IMR-90 (cell line): Measurements from ENCODE around the gene ANKRD55. TPM values are rescaled to one million over a fixed set of nuclear protein-coding genes. Genes with fewer than 3 reads are reported as not detected.

Experiments
- ATAC-seq: fragments of 200-7000 bp; cut with Tn5 transposase; 2 replicates; pipeline ENCODE4 v1.9.1; 2020; ENCODE audit warnings: low read depth, mild to moderate bottlenecking, moderate library complexity
- BruUV-seq: library from RNA; stranded (reverse); fragments of 400-500 nt; replicated peaks from 2 replicates; lab custom pipeline; 2021; lab: Mats Ljungman, UMichigan
- CTCF ChIA-PET: fragments of 300-600 bp; formaldehyde crosslinking; extraction: SDS; loops from one replicate; lab custom pipeline; 2021; ENCODE audit warnings: antibody characterized with exemption; lab: Yijun Ruan, JAX
- POLR2A ChIA-PET: fragments of 300-600 bp; sonication (Branson Sonifier 250); formaldehyde crosslinking; loops from one replicate; lab custom pipeline; 2022; ENCODE audit warnings: antibody characterized with exemption; ENCODE audit not compliant: unreplicated experiment; lab: Charles Lee
- DNase-seq: peaks from one replicate; pipeline ENCODE4 v3.0.0; 2013
- H2AFZ ChIP-seq: replicated peaks from 2 replicates; pipeline ENCODE3; 2013; ENCODE audit warnings: low read length, mild to moderate bottlenecking; ENCODE audit not compliant: poor library complexity
- H2AK5ac ChIP-seq: 2 replicates; pipeline ENCODE4 v1.6.1; 2013; ENCODE audit warnings: low read depth, low read length, inconsistent platforms
- H2AK9ac ChIP-seq: replicated peaks from 2 replicates; pipeline ENCODE3; 2013; ENCODE audit warnings: mild to moderate bottlenecking, low read depth, low read length, moderate library complexity; ENCODE audit not compliant: poor library complexity
- H2BK120ac ChIP-seq: 2 replicates; pipeline ENCODE4 v1.6.1; 2013; ENCODE audit warnings: low read depth, low read length, inconsistent platforms
- H2BK15ac ChIP-seq: 3 replicates; pipeline ENCODE4 v1.6.1; 2013; ENCODE audit warnings: low read depth, low read length, inconsistent platforms
- H2BK20ac ChIP-seq: 2 replicates; pipeline ENCODE4 v1.6.1; 2013; ENCODE audit warnings: low read depth, mild to moderate bottlenecking, inconsistent platforms, low read length, moderate library complexity
- H2BK5ac ChIP-seq: 2 replicates; pipeline ENCODE4 v1.6.1; 2013; ENCODE audit warnings: mild to moderate bottlenecking, low read depth, low read length, inconsistent platforms; ENCODE audit not compliant: poor library complexity, severe bottlenecking
- H3K14ac ChIP-seq: replicated peaks from 2 replicates; pipeline ENCODE4 v1.6.1; 2013; ENCODE audit warnings: low read depth, low read length, inconsistent platforms
- H3K18ac ChIP-seq: 2 replicates; pipeline ENCODE4 v1.6.1; 2013; ENCODE audit warnings: low read depth, low read length, control low read depth
- H3K23ac ChIP-seq: 2 replicates; pipeline ENCODE4 v1.6.1; 2013; ENCODE audit warnings: low read depth, low read length, inconsistent platforms
- H3K27ac ChIP-seq: 2 replicates; pipeline ENCODE4 v1.5.1; 2013; ENCODE audit warnings: mild to moderate bottlenecking, control low read depth, low read length; ENCODE audit not compliant: insufficient read depth
- H3K27me3 ChIP-seq: 2 replicates; pipeline ENCODE4 v1.6.1; 2013; ENCODE audit warnings: low read length; ENCODE audit not compliant: control insufficient read depth, insufficient read depth
- H3K36me3 ChIP-seq: 2 replicates; pipeline ENCODE4 v1.6.1; 2013; ENCODE audit warnings: low read length, mixed read lengths; ENCODE audit not compliant: control insufficient read depth, insufficient read depth
- H3K4ac ChIP-seq: 2 replicates; pipeline ENCODE4 v1.6.1; 2013; ENCODE audit warnings: low read depth, low read length, inconsistent platforms
- H3K4me1 ChIP-seq: 2 replicates; pipeline ENCODE4 v1.6.1; 2013; ENCODE audit warnings: low read length, mixed read lengths; ENCODE audit not compliant: control insufficient read depth, insufficient read depth
- H3K4me2 ChIP-seq: 2 replicates; pipeline ENCODE4 v1.6.1; 2013; ENCODE audit warnings: low read depth, mild to moderate bottlenecking, control low read depth, low read length, moderate library complexity
- H3K4me3 ChIP-seq: 2 replicates; pipeline ENCODE4 v1.5.1; 2013; ENCODE audit warnings: low read depth, mild to moderate bottlenecking, control low read depth, low read length, moderate library complexity; ENCODE audit not compliant: insufficient read depth
- H3K56ac ChIP-seq: 2 replicates; pipeline ENCODE4 v1.6.1; 2013; ENCODE audit warnings: low read length, inconsistent platforms; ENCODE audit not compliant: insufficient read depth; ENCODE audit errors: extremely low read depth
- H3K79me1 ChIP-seq, 2 experiments: 2 replicates each; pipeline ENCODE4 v1.6.1; 2013; ENCODE audit warnings: low read length in 2 of 2, inconsistent platforms in 1 of 2, low read depth in 1 of 2
- H3K9ac ChIP-seq: 2 replicates; pipeline ENCODE4 v1.6.1; 2013; ENCODE audit warnings: low read depth, low read length, control low read depth
- H3K9me1 ChIP-seq: 2 replicates; pipeline ENCODE4 v1.6.1; 2013; ENCODE audit warnings: low read length, inconsistent platforms; ENCODE audit not compliant: insufficient read depth
- H3K9me3 ChIP-seq: 2 replicates; pipeline ENCODE4 v1.6.1; 2013; ENCODE audit warnings: low read length; ENCODE audit not compliant: control insufficient read depth, insufficient read depth
- H4K20me1 ChIP-seq: 2 replicates; pipeline ENCODE4 v1.6.1; 2013; ENCODE audit warnings: low read length, inconsistent platforms; ENCODE audit not compliant: insufficient read depth
- H4K5ac ChIP-seq: 2 replicates; pipeline ENCODE4 v1.6.1; 2013; ENCODE audit warnings: mild to moderate bottlenecking, low read depth, low read length, control low read depth
- H4K8ac ChIP-seq, 2 experiments: 2 replicates each; pipeline ENCODE4 v1.6.1; 2013; ENCODE audit warnings: low read depth in 2 of 2, low read length in 2 of 2, control low read depth in 1 of 2, inconsistent platforms in 1 of 2
- H4K91ac ChIP-seq: 2 replicates; pipeline ENCODE4 v1.6.1; 2013; ENCODE audit warnings: low read depth, low read length, inconsistent platforms; ENCODE audit not compliant: insufficient read depth
- ELK1 ChIP-seq: fragments of 150-350 bp; IDR thresholded peaks from 2 replicates; pipeline ENCODE4 v1.6.1; 2016; ENCODE audit warnings: low read depth, mild to moderate bottlenecking, low read length, moderate library complexity, borderline replicate concordance
- MAFK ChIP-seq: IDR thresholded peaks from 2 replicates; pipeline ENCODE4 v1.6.1; 2012; ENCODE audit warnings: low read depth, low read length, improper control_type of control experiment
- RAD21 ChIP-seq: IDR thresholded peaks from 2 replicates; pipeline ENCODE4 v1.6.1; 2012; ENCODE audit warnings: low read length, improper control_type of control experiment
- RCOR1 ChIP-seq: IDR thresholded peaks from 2 replicates; pipeline ENCODE4 v1.6.1; 2012; ENCODE audit warnings: mild to moderate bottlenecking, low read length, improper control_type of control experiment; ENCODE audit not compliant: insufficient replicate concordance
- WGBS, 2 experiments: methylation state at CpG; one replicate each; pipeline versions ENCODE4 v1.1.5 to v1.1.7; 2013; ENCODE audit warnings: missing lambda C conversion rate in 2 of 2; ENCODE audit not compliant: insufficient read length in 1 of 2; ENCODE audit errors: extremely low coverage in 2 of 2; 5-methylcytosine and 5-hydroxymethylcytosine counted together
- dilution Hi-C: fragments of 300-500 bp; cut with HindIII; formaldehyde crosslinking; loops from one replicate; pipeline ENCODE4 v1.14.3; 2018; ENCODE audit warnings: low sequenced_read_pairs; ENCODE audit not compliant: unreplicated experiment
- in situ Hi-C: fragments of 300-500 bp; cut with MboI; formaldehyde crosslinking; loops from 3 replicates; pipeline ENCODE4 v1.14.3; 2019; ENCODE audit warnings: low sequenced_read_pairs, inconsistent platforms, mixed read lengths
- intact Hi-C: fragments of 100-400 bp; cut with micrococcal nuclease; formaldehyde crosslinking; loops from 2 replicates; pipeline ENCODE4 v1.10.0; 2022
- polyA plus RNA-seq, 3 experiments: library from polyadenylated mRNA; depleted of rRNA; stranded (reverse); fragments of >200 nt; gene quantifications; 2 replicates each; pipeline ENCODE4 v1.2.3, GENCODE V29; 2012; ENCODE audit warnings: low replicate concordance in 1 of 3
- total RNA-seq: library from RNA; depleted of rRNA; stranded (reverse); fragments of >200 nt; gene quantifications from 2 replicates; pipeline ENCODE4 v1.2.3, GENCODE V29; 2012
- TF ChIP-seq, protein P1 (sequence below): conservative IDR thresholded peaks from 2 replicates; pipeline ENCODE4 v1.5.1; 2012; ENCODE audit warnings: mild to moderate bottlenecking, low read depth, low read length, improper control_type of control experiment

The ANKRD55 gene
- total and polyA plus RNA-seq, 2 of the 4 experiments (the other 2 are of a cell fraction): not detected

GRCh38 chr5:56270568-56271392, 37.6 kb upstream of the ANKRD55 start (continued):
- TF ChIP-seq ELK1: no peak

DNA sequence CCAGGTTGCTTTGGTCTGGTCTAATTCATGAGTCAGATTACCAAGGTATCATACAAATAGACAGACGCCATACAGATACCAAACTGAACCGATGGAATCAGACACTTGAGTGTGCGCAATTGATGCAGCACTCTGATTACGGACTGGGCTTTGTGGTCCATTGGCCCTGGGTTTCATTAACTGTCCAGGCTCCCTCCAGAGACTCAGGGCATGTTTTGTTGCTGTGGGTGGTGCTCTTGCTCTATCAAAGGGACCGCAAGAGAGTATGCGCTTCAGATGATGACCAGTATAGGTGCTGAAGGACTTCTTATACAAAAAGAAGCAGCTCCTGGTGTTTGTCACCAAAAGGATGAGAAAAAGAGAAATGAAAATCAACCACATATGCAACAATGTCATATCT, 36.9 kb upstream of the ANKRD55 start:
- Histone ChIP-seq H3K4me2 (no peak overlapping the region), H3K9me1 (peaks cover 4% of the 10 kb centered on the region; the same call in 1 of the 2 replicates), H3K4me1 (peaks cover 11% of the 10 kb centered on the region), H4K8ac (peak overlapping the region in 1 of 2 experiments; percentile 31; a peak in 1 of 4 replicates), H3K4me3 (no peak overlapping the region), H2BK5ac (no peak overlapping the region), H4K91ac (peak overlapping the region; percentile 56), H3K4ac (peak overlapping the region; percentile 83), H3K14ac (0 out of 2 replicates have a peak overlapping the region, but pooled peaks have one; percentile 19), H2AK5ac (peak overlapping the region; percentile 76), H3K18ac (no peak overlapping the region; the same call in 1 of the 2 replicates), H3K9me3 (no peaks in the 10 kb centered on the region), H2BK15ac (peak overlapping the region; percentile 80; the same call in 1 of the 3 replicates), H4K5ac (peak overlapping the region; percentile 56; the same call in 1 of the 2 replicates), H3K56ac (0 out of 2 replicates have a peak overlapping the region, but pooled peaks have one; percentile 2), H3K23ac (no peak overlapping the region; the same call in 1 of the 2 replicates), H2AFZ (peak overlapping the region; percentile 8), H3K27me3 (no peaks in the 10 kb centered on the region), H2BK120ac (peak overlapping the region; percentile 84), H3K27ac (peak overlapping the region; percentile 8; the same call in 1 of the 2 replicates), H2AK9ac (peak overlapping the region; percentile 16), H3K36me3 (no peaks in the 10 kb centered on the region), H3K79me1 (0 out of 4 replicates have a peak, but pooled peaks cover 0 to 6% of the 10 kb centered on the region in 2 experiments), H4K20me1 (no peaks in the 10 kb centered on the region), H3K9ac (peak overlapping the region; percentile 5; the same call in 1 of the 2 replicates), H2BK20ac (peak overlapping the region; percentile 79)
- ATAC-seq (no peak), DNase-seq (no peak)
- CTCF ChIA-PET: interaction anchor here (0.9 to 4.0 kb wide), 8 partner anchors 54 to 998 kb away, joined by 3 to 46 read pairs (median 4); no protein-coding TSS in a partner anchor
- intact Hi-C loops (loop anchor here (1.0 to 5.0 kb wide), 8 partner anchors 211 to 1007 kb away; no protein-coding TSS in a partner anchor), dilution Hi-C loops (no loop called here), in situ Hi-C loops (loop anchor here (5.0 to 25.0 kb wide), 2 partner anchors 567 to 942 kb away; no protein-coding TSS in a partner anchor)
- POLR2A ChIA-PET: interaction anchor here (0.6 kb wide), 2 partner anchors 281 to 334 kb away, joined by 9 to 29 read pairs; no protein-coding TSS in a partner anchor
- TF ChIP-seq, protein P1, sequence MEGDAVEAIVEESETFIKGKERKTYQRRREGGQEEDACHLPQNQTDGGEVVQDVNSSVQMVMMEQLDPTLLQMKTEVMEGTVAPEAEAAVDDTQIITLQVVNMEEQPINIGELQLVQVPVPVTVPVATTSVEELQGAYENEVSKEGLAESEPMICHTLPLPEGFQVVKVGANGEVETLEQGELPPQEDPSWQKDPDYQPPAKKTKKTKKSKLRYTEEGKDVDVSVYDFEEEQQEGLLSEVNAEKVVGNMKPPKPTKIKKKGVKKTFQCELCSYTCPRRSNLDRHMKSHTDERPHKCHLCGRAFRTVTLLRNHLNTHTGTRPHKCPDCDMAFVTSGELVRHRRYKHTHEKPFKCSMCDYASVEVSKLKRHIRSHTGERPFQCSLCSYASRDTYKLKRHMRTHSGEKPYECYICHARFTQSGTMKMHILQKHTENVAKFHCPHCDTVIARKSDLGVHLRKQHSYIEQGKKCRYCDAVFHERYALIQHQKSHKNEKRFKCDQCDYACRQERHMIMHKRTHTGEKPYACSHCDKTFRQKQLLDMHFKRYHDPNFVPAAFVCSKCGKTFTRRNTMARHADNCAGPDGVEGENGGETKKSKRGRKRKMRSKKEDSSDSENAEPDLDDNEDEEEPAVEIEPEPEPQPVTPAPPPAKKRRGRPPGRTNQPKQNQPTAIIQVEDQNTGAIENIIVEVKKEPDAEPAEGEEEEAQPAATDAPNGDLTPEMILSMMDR: 0 out of 2 replicates have a peak, but pooled peaks have one; percentile 3
- TF ChIP-seq RAD21: peak; percentile 24
- TF ChIP-seq RCOR1: no peak
- no peak for TF ChIP-seq MAFK
- no TSS peak for BruUV-seq
- WGBS, 2 experiments: 100% methylated on average over 3 of the region's 6 CpGs; no CpG with 5 or more reads in 1 of the 2 experiments
